Left lung (tissue), 10 donors: Measurements from ENCODE around the gene BBS9. TPM values are rescaled to one million over a fixed set of nuclear protein-coding genes. Genes with fewer than 3 reads are reported as not detected.

ENCODE experiments used
- ATAC-seq: fragments of 200-7000 bp; cut with Tn5 transposase; one replicate; pipeline ENCODE4 v1.9.1; 2020; ENCODE audit warnings: moderate library complexity
- DNase-seq, 4 donors: peaks; one replicate each; pipeline ENCODE4 v3.0.0-alpha.2; 2013 to 2020
- H3K27ac ChIP-seq, 2 donors: fragments of 200-600 bp; sonication (generic) in 1 of 2; one replicate each; pipeline versions ENCODE4 v1.5.0 to v1.8.0; 2020 to 2021
- H3K27me3 ChIP-seq, 2 donors: fragments of 200-600 bp; sonication (generic) in 1 of 2; one replicate each; pipeline versions ENCODE4 v1.5.0 to v1.8.0; 2020 to 2021
- H3K36me3 ChIP-seq, 2 donors: fragments of 200-600 bp; sonication (generic) in 1 of 2; one replicate each; pipeline versions ENCODE4 v1.5.0 to v1.8.0; 2020 to 2021
- H3K4me1 ChIP-seq, 2 donors: fragments of 200-600 bp; one replicate each; pipeline ENCODE4 v1.8.0; 2021
- H3K4me3 ChIP-seq, 2 donors: fragments of 200-600 bp; sonication (generic) in 1 of 2; one replicate each; pipeline versions ENCODE4 v1.5.0 to v1.8.0; 2020 to 2021; ENCODE audit warnings: mild to moderate bottlenecking in 1 of 2
- H3K9me3 ChIP-seq, 2 donors: fragments of 200-600 bp; sonication (generic) in 1 of 2; one replicate each; pipeline versions ENCODE4 v1.5.0 to v1.8.0; 2020 to 2021
- intact Hi-C, 2 donors: fragments of 100-400 bp; cut with DNase I; formaldehyde crosslinking; loops; one replicate each; pipeline versions ENCODE4 v1.11.2 to v1.14.2; 2022
- polyA plus RNA-seq, 6 donors: library from polyadenylated mRNA; unstranded; fragments of 120-200 nt; gene quantifications; one replicate each; pipeline ENCODE4 v1.2.1, GENCODE V29; 2013; ENCODE audit not compliant: insufficient read length in 6 of 6
- total RNA-seq, 2 donors: library from RNA; stranded (reverse); fragmentation: NEBNext Ultra II Directional; extraction: Animal tissue kit (Norgen Biotek cat#: 25700); gene quantifications; one replicate each; pipeline ENCODE4 v1.2.1, GENCODE V29; 2021
- TF ChIP-seq, protein P1 (sequence below), 2 donors: fragments of 200-600 bp; sonication (generic) in 1 of 2; IDR thresholded peaks; one replicate each; pipeline versions ENCODE4 v1.5.0 to v1.8.0; 2021; ENCODE audit warnings: antibody characterized with exemption in 2 of 2
- donor health status: DM: no; HTN: yes; CAD: no.
- donor health status: DM: no; HTN: no; CAD: no.

The BBS9 gene
- total and polyA plus RNA-seq, 8 donors = 14.5 to 25.1 (median 19.1) TPM

GRCh38 chr7:33411020-33411419, 281.7 kb downstream of the BBS9 start:
- Histone ChIP-seq H3K36me3 (no peaks in the 10 kb centered on the region), H3K9me3 (peaks cover 0 to 27% of the 10 kb centered on the region in 2 donors), H3K27me3 (no peaks in the 10 kb centered on the region), H3K4me1 (no peaks in the 10 kb centered on the region), H3K27ac (no peak overlapping the region), H3K4me3 (no peak overlapping the region)
- intact Hi-C loops = no loop called here
- TF ChIP-seq, protein P1, sequence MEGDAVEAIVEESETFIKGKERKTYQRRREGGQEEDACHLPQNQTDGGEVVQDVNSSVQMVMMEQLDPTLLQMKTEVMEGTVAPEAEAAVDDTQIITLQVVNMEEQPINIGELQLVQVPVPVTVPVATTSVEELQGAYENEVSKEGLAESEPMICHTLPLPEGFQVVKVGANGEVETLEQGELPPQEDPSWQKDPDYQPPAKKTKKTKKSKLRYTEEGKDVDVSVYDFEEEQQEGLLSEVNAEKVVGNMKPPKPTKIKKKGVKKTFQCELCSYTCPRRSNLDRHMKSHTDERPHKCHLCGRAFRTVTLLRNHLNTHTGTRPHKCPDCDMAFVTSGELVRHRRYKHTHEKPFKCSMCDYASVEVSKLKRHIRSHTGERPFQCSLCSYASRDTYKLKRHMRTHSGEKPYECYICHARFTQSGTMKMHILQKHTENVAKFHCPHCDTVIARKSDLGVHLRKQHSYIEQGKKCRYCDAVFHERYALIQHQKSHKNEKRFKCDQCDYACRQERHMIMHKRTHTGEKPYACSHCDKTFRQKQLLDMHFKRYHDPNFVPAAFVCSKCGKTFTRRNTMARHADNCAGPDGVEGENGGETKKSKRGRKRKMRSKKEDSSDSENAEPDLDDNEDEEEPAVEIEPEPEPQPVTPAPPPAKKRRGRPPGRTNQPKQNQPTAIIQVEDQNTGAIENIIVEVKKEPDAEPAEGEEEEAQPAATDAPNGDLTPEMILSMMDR (IDR thresholded peaks at IDR 0.05) = no peak
- DNase-seq (no peak), ATAC-seq (no peak)

GRCh38 chr7:33412331-33412730, 283.0 kb downstream of the BBS9 start:
- intact Hi-C loops = no loop called here
- TF ChIP-seq, protein P1 (IDR thresholded peaks at IDR 0.05) = no peak
- Histone ChIP-seq H3K4me3 (no peak overlapping the region), H3K36me3 (no peaks in the 10 kb centered on the region), H3K9me3 (peaks cover 0 to 19% of the 10 kb centered on the region in 2 donors), H3K4me1 (no peaks in the 10 kb centered on the region), H3K27me3 (no peaks in the 10 kb centered on the region), H3K27ac (no peak overlapping the region)
- DNase-seq (no peak), ATAC-seq (no peak)

DNA sequence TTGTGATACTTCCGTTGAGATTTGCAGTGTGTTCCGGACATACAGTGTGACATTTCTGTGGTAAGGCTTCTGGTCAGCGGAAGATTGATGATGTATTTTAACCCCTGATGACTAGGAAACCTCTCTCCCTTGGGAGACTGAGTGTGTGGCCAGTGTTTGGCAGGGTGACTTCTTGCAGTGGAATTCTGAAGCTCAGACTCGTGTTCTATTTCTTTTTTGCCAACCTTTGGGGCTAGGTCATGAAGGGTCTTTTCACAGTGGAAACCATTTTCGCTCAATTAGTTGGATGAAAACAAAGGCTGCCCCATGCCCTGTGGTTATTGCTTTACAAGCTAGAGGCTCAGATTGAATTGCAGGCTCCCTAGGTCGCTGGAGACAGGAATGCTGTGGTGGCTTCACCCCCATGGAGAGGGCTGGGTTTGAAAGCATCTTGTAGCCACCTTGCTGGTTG, 288.9 kb downstream of the BBS9 start:
- ATAC-seq (no peak), DNase-seq (no peak)
- Histone ChIP-seq H3K27me3 (no peaks in the 10 kb centered on the region), H3K4me1 (no peaks in the 10 kb centered on the region), H3K36me3 (no peaks in the 10 kb centered on the region), H3K4me3 (no peak overlapping the region), H3K9me3 (no peaks in the 10 kb centered on the region), H3K27ac (no peak overlapping the region)
- TF ChIP-seq, protein P1 (IDR thresholded peaks at IDR 0.05) = no peak
- intact Hi-C loops = no loop called here

DNA sequence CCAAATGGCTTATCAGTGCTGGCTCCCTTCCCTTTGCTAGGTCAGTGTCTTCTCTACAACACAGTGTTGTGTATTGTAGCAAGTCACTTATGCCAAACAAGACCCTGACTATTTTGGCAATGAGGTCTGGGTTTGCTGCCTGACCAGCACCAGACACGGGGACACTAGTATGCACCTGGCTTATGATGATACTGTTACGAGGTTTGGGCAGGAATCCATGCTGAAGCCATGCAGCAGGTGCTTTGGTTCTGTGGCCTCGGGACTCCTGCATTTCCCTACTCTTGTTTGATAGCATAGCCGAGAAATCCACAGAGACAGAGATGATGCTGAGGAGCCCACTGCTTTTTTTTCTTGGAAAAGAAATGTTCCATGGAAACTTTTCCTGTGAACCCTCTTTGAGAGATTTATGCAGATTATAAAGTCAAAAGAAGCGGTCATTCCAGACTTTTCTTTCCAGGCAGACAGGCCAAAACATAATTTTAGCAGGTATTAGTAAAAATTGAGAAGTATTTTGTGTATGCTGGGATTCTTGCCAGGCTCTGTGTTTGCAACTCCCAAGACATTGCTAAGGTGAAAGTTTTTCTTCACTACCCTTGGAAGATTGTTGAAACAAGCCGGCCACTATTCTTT, 291.1 kb downstream of the BBS9 start:
- TF ChIP-seq, protein P1 (IDR thresholded peaks at IDR 0.05) = no peak
- DNase-seq (no peak), ATAC-seq (no peak)
- Histone ChIP-seq H3K9me3 (no peaks in the 10 kb centered on the region), H3K27me3 (no peaks in the 10 kb centered on the region), H3K36me3 (no peaks in the 10 kb centered on the region), H3K4me1 (no peaks in the 10 kb centered on the region), H3K27ac (no peak overlapping the region), H3K4me3 (no peak overlapping the region)
- intact Hi-C loops = no loop called here

DNA sequence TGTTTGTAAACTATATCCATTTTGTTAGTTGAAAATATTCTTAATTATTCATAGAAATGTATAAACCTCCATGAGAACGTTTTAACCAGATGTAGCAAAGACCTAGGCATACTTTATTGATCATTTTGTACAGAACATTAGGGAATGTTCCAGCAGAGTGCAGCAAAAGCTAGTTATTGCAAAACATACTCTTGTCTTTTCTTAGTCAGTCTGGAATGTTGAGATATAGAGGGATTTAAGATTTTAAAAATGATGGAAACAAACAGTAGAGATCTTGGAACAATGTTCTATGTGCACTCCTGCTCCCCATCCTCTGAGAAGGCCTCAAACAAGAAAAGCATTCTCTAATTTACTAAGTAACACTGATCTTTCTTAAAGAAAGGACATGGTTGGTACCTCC, 292.1 kb downstream of the BBS9 start:
- Histone ChIP-seq H3K9me3 (no peaks in the 10 kb centered on the region), H3K4me1 (no peaks in the 10 kb centered on the region), H3K36me3 (no peaks in the 10 kb centered on the region), H3K4me3 (no peak overlapping the region), H3K27ac (no peak overlapping the region), H3K27me3 (no peaks in the 10 kb centered on the region)
- TF ChIP-seq, protein P1 (IDR thresholded peaks at IDR 0.05) = no peak
- intact Hi-C loops = no loop called here
- DNase-seq (peak in 1 of 4 donors; percentile 30), ATAC-seq (no peak)
